ENCODE measurements around the gene DOK6. TPM values are rescaled to one million over a fixed set of nuclear protein-coding genes. Genes with fewer than 3 reads are reported as not detected.

DOK6 gene
- total RNA-seq, 1 experiment from 2014 or later: not detected

DNA sequence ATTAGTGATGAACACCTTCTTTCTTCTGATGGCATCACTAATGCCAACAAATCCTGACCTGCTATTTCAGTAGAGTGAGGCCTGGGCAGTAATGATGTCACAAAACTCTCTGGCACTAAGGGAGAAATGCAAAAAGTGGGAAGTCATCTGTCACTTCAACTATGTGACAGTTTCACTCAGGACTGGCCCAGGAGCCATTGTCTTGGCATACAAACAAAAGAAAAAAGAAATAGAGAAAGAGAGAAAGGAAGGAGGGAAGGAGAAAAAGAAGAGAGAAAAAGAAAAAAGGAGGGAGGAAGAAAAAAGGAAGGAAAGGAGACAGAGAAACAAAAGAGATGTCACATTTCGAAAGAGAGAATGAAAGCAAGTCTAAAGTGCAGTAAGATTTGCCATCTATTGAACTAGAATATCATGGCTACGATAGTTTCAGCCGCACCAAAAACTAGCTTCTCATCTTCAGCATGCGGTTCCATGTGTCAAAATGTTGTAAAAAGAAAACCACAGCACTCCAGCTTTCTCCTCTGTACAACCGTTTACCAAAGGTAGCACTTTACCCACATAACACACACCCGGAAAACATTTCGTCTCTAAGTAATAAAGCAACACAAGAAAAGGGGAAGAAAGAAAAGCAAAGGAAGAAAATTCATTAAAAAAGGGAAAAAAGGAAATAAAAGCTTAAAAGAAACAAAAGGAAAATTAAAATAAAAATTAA, 496.9 kb downstream of the DOK6 start:
- BruUV-seq (replicated peaks): no TSS peak
- H3K4me3 ChIP-seq: no peak overlapping the region
- no peaks in the 10 kb centered on the region for H3K4me1 ChIP-seq (replicated peaks; ENCODE audit: insufficient read depth)
- H3K79me2 ChIP-seq (ENCODE audit: low read depth): no peaks in the 10 kb centered on the region
- ChIA-PET CTCF (no interaction called here), POLR2A (ENCODE audit: unreplicated experiment) (no interaction called here)
- no peaks in the 10 kb centered on the region for H3K36me3 ChIP-seq (ENCODE audit: low read depth)
- no peaks in the 10 kb centered on the region for H3F3A ChIP-seq (ENCODE audit: insufficient read depth, low read depth)
- H3K9me2 ChIP-seq (ENCODE audit: insufficient read depth): no peaks in the 10 kb centered on the region
- H3K27me3 ChIP-seq (ENCODE audit: insufficient read depth, low read depth): no peaks in the 10 kb centered on the region
- no peaks in the 10 kb centered on the region for H4K20me1 ChIP-seq (ENCODE audit: insufficient read depth)
- no peaks in the 10 kb centered on the region; the same call in 1 of the 2 replicates for H3K9me3 ChIP-seq (ENCODE audit: insufficient read depth, low read depth)
- H3K27ac ChIP-seq: no peak overlapping the region
- TF ChIP-seq, protein P1, sequence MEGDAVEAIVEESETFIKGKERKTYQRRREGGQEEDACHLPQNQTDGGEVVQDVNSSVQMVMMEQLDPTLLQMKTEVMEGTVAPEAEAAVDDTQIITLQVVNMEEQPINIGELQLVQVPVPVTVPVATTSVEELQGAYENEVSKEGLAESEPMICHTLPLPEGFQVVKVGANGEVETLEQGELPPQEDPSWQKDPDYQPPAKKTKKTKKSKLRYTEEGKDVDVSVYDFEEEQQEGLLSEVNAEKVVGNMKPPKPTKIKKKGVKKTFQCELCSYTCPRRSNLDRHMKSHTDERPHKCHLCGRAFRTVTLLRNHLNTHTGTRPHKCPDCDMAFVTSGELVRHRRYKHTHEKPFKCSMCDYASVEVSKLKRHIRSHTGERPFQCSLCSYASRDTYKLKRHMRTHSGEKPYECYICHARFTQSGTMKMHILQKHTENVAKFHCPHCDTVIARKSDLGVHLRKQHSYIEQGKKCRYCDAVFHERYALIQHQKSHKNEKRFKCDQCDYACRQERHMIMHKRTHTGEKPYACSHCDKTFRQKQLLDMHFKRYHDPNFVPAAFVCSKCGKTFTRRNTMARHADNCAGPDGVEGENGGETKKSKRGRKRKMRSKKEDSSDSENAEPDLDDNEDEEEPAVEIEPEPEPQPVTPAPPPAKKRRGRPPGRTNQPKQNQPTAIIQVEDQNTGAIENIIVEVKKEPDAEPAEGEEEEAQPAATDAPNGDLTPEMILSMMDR (conservative IDR thresholded peaks at IDR 0.05): no peak
- no peak for TF ChIP-seq EZH2 (IDR thresholded peaks at IDR 0.05; ENCODE audit: low read depth)
- DNase-seq: no peak
- no peak overlapping the region for H2AFZ ChIP-seq
- no peak overlapping the region for H3K4me2 ChIP-seq
- intact Hi-C loops (cut with micrococcal nuclease; ENCODE audit: unreplicated experiment): no loop called here

DNA sequence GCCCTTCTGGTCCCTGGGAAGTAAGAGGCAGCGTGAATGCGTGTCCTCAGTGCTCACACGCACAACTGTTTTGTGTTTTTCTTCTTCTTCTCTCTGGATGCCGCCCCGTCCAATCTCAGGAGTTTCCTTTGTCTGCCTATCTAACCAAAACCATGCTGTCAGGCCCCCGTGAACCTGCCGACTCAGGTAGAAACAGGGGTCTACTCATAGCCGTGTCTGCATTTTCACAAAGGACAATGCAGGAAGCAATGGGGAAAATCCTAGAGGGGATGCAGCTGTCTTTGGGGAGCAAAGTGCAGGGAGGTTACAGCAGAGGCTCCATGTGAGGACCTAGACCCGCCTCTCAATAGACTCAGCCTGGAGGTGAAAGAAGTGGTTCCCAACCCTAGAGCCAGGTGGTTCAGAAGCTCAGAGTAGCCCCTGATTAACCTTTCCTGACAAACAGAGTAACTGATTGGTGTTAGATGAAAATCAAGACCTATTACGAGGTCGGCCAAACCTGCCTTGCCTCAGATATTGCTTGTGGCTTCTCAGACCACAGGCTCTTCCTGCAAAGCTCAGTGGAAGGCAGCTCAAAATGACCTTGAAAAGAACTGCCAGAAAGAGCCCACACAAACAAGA, 497.7 kb downstream of the DOK6 start:
- Histone ChIP-seq H3K27ac (no peak overlapping the region), H3K4me1 (replicated peaks; ENCODE audit: insufficient read depth) (no peaks in the 10 kb centered on the region), H3F3A (ENCODE audit: insufficient read depth, low read depth) (no peaks in the 10 kb centered on the region), H3K27me3 (ENCODE audit: insufficient read depth, low read depth) (no peaks in the 10 kb centered on the region), H3K4me2 (no peak overlapping the region), H3K9me2 (ENCODE audit: insufficient read depth) (no peaks in the 10 kb centered on the region), H2AFZ (no peak overlapping the region), H3K9me3 (ENCODE audit: insufficient read depth, low read depth) (no peaks in the 10 kb centered on the region; the same call in 1 of the 2 replicates), H4K20me1 (ENCODE audit: insufficient read depth) (no peaks in the 10 kb centered on the region), H3K4me3 (no peak overlapping the region), H3K79me2 (ENCODE audit: low read depth) (no peaks in the 10 kb centered on the region), H3K36me3 (ENCODE audit: low read depth) (no peaks in the 10 kb centered on the region)
- ChIA-PET CTCF (no interaction called here), POLR2A (ENCODE audit: unreplicated experiment) (no interaction called here)
- no peak for TF ChIP-seq EZH2 (IDR thresholded peaks at IDR 0.05; ENCODE audit: low read depth)
- TF ChIP-seq, protein P1 (conservative IDR thresholded peaks at IDR 0.05): no peak
- intact Hi-C loops (cut with micrococcal nuclease; ENCODE audit: unreplicated experiment): no loop called here
- no peak for DNase-seq
- no TSS peak for BruUV-seq (replicated peaks)

Measured in PC-9 (cell line).